Measurements from ENCODE around the gene TLE4. TPM values are rescaled to one million over a fixed set of nuclear protein-coding genes. Genes with fewer than 3 reads are reported as not detected.

The TLE4 gene
- total and polyA plus RNA-seq, 2 donors from 2014 or later: 5.5 to 35.7 TPM

DNA sequence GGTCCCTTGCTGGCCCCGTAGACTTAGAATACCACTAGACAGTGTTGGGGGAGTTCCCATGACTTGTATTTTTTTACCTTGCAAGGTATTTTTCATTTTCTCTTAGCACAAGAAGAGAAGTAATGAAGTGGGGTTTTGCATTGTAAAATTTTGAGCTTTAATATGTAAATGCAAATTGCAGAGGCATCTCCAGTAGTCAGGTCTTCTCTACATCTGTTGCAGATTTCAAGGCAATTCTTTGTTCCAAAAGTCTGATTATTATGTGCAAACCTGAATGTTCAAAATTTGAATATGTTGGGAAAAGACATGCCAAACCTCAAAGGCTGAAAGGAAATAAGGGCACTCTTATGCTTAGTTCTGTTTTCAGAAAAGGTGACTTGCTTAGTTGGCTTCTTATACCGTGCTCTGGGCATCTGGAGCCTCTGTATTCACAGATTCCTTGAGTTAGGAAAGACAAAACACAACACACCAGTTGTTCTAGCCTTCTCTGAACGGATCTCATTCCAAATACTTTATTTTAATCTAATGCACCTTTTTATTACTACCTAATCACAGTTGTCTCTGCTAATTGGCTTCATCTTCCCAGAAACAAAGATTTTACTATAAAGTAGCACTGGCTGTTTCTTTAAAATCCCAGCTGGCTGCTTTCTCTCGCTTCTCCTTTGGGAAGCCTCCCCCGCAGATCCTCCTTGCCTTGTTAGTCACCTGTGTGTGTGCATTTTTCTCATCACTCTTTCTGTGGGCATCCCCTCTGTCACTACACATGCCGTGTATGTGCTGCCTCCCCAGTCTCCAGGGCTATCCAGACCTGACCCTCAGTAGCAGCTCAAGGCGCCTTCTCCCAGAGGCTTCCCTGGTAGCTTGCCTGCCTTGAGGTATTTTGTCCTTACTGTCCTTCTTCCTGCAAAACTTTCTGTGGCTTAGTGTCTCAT lies 138.2 kb downstream of the TLE4 start:
- Histone ChIP-seq H3K4me3 (ENCODE audit: low read length in 3 of 3) (no peak overlapping the region), H3K9me3 (ENCODE audit: control insufficient read depth in 2 of 3, insufficient read depth in 1 of 3, low read length in 3 of 3) (no peaks in the 10 kb centered on the region), H3K4me1 (ENCODE audit: control insufficient read depth in 2 of 3, insufficient read depth in 2 of 3, low read depth in 1 of 3, low read length in 3 of 3) (no peaks in the 10 kb centered on the region), H3K9ac (ENCODE audit: low read length in 3 of 3) (no peak overlapping the region), H3K36me3 (ENCODE audit: control insufficient read depth in 2 of 3, insufficient read depth in 3 of 3, low read length in 3 of 3) (peaks cover 2 to 12% (median 7%) of the 10 kb centered on the region in 3 donors), H3K27ac (ENCODE audit: low read depth in 2 of 2, low read length in 2 of 2) (no peak overlapping the region), H3K27me3 (ENCODE audit: control insufficient read depth, insufficient read depth, low read length) (no peaks in the 10 kb centered on the region)
- DNase-seq: peak in 3 of 5 donors; percentile 33 to 69 (median 63)
- no peak for FAIRE-seq
- TF ChIP-seq, protein P1, sequence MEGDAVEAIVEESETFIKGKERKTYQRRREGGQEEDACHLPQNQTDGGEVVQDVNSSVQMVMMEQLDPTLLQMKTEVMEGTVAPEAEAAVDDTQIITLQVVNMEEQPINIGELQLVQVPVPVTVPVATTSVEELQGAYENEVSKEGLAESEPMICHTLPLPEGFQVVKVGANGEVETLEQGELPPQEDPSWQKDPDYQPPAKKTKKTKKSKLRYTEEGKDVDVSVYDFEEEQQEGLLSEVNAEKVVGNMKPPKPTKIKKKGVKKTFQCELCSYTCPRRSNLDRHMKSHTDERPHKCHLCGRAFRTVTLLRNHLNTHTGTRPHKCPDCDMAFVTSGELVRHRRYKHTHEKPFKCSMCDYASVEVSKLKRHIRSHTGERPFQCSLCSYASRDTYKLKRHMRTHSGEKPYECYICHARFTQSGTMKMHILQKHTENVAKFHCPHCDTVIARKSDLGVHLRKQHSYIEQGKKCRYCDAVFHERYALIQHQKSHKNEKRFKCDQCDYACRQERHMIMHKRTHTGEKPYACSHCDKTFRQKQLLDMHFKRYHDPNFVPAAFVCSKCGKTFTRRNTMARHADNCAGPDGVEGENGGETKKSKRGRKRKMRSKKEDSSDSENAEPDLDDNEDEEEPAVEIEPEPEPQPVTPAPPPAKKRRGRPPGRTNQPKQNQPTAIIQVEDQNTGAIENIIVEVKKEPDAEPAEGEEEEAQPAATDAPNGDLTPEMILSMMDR (IDR thresholded peaks at IDR 0.05; ENCODE audit: borderline replicate concordance, extremely low read depth, insufficient read depth): no peak
- intact Hi-C loops (cut with DNase I): no loop called here

DNA sequence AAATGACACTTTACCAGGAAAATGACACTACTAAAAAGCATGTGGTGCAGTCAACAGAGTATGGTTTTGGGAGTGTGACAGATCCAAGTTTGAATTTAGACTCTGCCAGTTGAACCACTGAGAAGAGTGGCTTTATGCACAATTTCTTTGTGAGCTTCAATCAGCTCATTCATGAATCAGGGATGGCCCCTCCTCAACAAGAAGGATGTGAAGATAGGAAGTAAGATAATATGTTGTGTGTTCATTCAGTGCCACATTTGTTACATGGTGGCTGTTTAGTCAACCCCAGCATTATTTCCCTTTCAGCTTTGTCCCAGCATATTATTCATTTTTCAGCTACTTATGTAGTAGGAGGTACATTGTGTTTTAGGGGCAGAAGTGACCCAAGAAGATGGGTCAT lies 140.1 kb downstream of the TLE4 start:
- Histone ChIP-seq H3K4me3 (ENCODE audit: low read length in 3 of 3) (no peak overlapping the region), H3K27ac (ENCODE audit: low read depth in 2 of 2, low read length in 2 of 2) (no peak overlapping the region), H3K27me3 (ENCODE audit: control insufficient read depth, insufficient read depth, low read length) (no peaks in the 10 kb centered on the region), H3K4me1 (ENCODE audit: control insufficient read depth in 2 of 3, insufficient read depth in 2 of 3, low read depth in 1 of 3, low read length in 3 of 3) (no peaks in the 10 kb centered on the region), H3K9ac (ENCODE audit: low read length in 3 of 3) (no peak overlapping the region), H3K9me3 (ENCODE audit: control insufficient read depth in 2 of 3, insufficient read depth in 1 of 3, low read length in 3 of 3) (no peaks in the 10 kb centered on the region), H3K36me3 (ENCODE audit: control insufficient read depth in 2 of 3, insufficient read depth in 3 of 3, low read length in 3 of 3) (peaks cover 7 to 17% (median 12%) of the 10 kb centered on the region in 3 donors)
- intact Hi-C loops (cut with DNase I): no loop called here
- FAIRE-seq: no peak
- DNase-seq: no peak
- TF ChIP-seq, protein P1 (IDR thresholded peaks at IDR 0.05; ENCODE audit: borderline replicate concordance, extremely low read depth, insufficient read depth): no peak

DNA sequence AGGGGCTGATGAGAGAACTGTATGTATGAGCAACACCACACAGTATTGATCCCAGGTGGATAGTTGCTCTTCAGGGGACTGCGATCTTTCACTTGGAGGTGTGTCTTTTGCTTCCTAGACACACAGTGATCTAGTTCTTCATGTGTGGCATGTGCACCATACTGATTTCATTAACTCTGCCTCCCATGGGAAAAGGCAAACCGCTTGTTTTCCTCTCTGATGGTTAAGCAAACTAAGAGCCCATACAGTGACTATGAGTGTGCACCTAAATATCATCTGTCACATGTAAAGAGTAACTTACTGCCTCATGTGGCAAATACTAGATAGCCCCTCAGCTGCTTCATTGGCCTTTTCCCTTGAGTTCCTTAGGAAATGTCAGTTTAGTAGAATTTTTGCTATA lies 147.3 kb downstream of the TLE4 start:
- no peak overlapping the region for H3K27ac ChIP-seq (ENCODE audit: low read depth in 2 of 2, low read length in 2 of 2)
- TF ChIP-seq, protein P1 (IDR thresholded peaks at IDR 0.05; ENCODE audit: borderline replicate concordance, extremely low read depth, insufficient read depth): no peak
- H3K4me3 ChIP-seq (ENCODE audit: low read length in 3 of 3): no peak overlapping the region
- no peaks in the 10 kb centered on the region for H3K9me3 ChIP-seq (ENCODE audit: control insufficient read depth in 2 of 3, insufficient read depth in 1 of 3, low read length in 3 of 3)
- no peak overlapping the region for H3K9ac ChIP-seq (ENCODE audit: low read length in 3 of 3)
- H3K36me3 ChIP-seq (ENCODE audit: control insufficient read depth in 2 of 3, insufficient read depth in 3 of 3, low read length in 3 of 3): peaks cover 17 to 38% (median 35%) of the 10 kb centered on the region in 3 donors
- no peaks in the 10 kb centered on the region for H3K4me1 ChIP-seq (ENCODE audit: control insufficient read depth in 2 of 3, insufficient read depth in 2 of 3, low read depth in 1 of 3, low read length in 3 of 3)
- FAIRE-seq: no peak
- H3K27me3 ChIP-seq (ENCODE audit: control insufficient read depth, insufficient read depth, low read length): no peaks in the 10 kb centered on the region
- no peak for DNase-seq
- intact Hi-C loops (cut with DNase I): no loop called here
